ENCODE results near the gene PDIA4.

Gene PDIA4

GRCh38 chr7:149009527-149009926 lies 18.8 kb downstream of the PDIA4 start:
- no peak overlapping the region for H3K4me3 ChIP-seq (replicated peaks; ENCODE audit: low read depth, low read length)
- no peak for DNase-seq (ENCODE audit: low read depth)
- TF ChIP-seq CTCF (IDR thresholded peaks at IDR 0.05; ENCODE audit: low read length, missing control alignments) = no peak

DNA sequence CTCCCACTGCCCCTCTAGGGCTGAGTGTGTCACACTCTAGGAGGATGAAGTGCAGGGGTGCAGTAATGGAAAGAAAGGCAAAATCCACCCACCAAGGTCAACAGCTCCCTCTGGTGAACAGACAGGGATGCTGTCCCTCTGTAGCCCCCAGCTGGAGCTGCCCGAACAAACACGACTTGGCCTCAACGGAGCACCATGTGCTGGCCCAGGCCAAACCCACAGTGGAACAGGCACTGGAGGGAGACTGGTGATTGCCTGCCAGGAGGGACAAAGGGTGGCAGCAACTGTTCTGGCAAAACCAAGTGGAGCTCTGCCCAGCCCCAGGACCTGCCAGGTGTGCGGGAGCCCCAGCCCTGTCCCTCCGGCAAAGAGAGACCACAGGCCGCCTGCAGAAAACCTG lies 20.7 kb downstream of the PDIA4 start:
- peak; percentile 15 for TF ChIP-seq CTCF (IDR thresholded peaks at IDR 0.05; ENCODE audit: low read length, missing control alignments)
- DNase-seq (ENCODE audit: low read depth) = no peak

GRCh38 chr7:149007146-149007545 lies 21.2 kb downstream of the PDIA4 start:
- TF ChIP-seq CTCF (IDR thresholded peaks at IDR 0.05; ENCODE audit: low read length, missing control alignments) = no peak
- DNase-seq (ENCODE audit: low read depth) = no peak
- no peak overlapping the region for H3K4me3 ChIP-seq (replicated peaks; ENCODE audit: low read depth, low read length)

More for the DNA sequence above, 20.7 kb downstream of the PDIA4 start:
- H3K4me3 ChIP-seq (replicated peaks; ENCODE audit: low read depth, low read length) = no peak overlapping the region

DNA sequence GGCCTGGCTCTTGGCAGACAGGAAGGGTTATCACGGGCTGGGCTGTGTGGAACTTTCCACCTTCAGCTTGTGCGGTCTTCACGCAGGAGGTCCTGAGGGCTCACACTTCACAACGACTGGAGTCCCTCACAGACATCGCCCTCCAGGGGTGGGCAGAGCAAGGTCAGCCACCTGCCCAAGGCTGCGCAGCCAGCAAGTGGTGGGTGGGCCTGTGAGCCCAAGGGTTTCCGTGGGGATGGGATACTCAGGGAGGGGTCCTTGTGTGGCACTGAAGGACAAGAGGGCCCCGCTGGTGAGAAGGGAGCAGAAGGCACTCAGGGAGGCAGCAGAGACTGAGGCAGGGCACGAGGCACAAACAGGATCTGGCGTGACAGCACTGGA lies 22.0 kb downstream of the PDIA4 start:
- TF ChIP-seq CTCF (IDR thresholded peaks at IDR 0.05; ENCODE audit: low read length, missing control alignments) = no peak
- H3K4me3 ChIP-seq (replicated peaks; ENCODE audit: low read depth, low read length) = no peak overlapping the region
- no peak for DNase-seq (ENCODE audit: low read depth)

DNA sequence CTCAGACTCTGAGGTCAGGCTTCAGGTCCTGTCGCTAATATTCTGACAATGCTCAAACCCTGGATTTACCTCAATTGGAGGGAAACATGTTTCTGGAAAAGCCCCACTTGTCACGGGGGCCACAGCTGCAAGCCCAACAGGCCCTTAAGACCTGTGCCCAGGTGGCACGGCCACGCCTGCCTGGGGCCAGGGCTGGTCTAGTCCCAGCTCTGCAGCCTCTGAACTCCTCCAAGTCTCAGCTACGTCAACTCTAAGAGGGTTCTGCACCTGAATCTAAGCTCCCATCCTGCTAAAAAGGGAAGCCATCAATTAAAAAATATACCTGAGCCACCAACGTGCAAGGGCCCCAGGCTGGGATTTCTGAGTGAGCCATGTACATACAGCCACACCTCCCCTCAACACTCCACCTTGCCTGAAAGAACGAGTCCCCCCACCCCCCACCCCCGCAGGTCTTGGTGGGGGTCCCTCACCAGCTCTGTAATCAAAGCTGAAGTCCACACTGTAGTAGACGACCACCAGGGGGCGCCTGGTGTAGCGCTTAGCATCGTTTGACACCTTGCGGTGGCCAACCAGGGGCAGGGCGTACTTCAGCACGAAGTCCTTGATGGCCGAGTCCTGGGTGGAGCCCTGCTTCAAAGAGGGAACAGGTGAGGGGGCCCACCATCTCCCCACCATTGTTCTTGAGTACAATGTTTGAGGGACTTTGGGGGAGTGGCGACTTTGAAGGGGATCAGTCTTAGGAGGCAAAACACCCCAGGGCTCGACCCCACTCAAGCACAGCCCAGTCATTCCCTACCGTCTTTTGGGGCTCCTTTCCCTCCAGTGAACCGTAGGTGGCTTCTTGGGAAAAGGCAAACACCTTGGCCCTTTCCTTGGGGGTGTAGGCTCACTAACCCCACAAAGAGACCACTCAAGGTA lies 22.6 kb downstream of the PDIA4 start:
- TF ChIP-seq CTCF (IDR thresholded peaks at IDR 0.05; ENCODE audit: low read length, missing control alignments) = peak; percentile 69
- no peak overlapping the region for H3K4me3 ChIP-seq (replicated peaks; ENCODE audit: low read depth, low read length)
- DNase-seq (ENCODE audit: low read depth) = peak; percentile 79

GRCh38 chr7:149004405-149005370 lies 23.6 kb downstream of the PDIA4 start:
- no peak overlapping the region for H3K4me3 ChIP-seq (replicated peaks; ENCODE audit: low read depth, low read length)
- DNase-seq (ENCODE audit: low read depth) = no peak
- no peak for TF ChIP-seq CTCF (IDR thresholded peaks at IDR 0.05; ENCODE audit: low read length, missing control alignments)

Data from fibroblast of pulmonary artery (primary cell).